A673 (cell line): ENCODE results near the gene ESRRG. TPM values are rescaled to one million over a fixed set of nuclear protein-coding genes. Genes with fewer than 3 reads are reported as not detected.

Experiments
- BruUV-seq: library from RNA; stranded (reverse); fragments of 400-500 nt; replicated peaks from 2 replicates; lab custom pipeline; 2021; lab: Mats Ljungman, UMichigan
- CTCF ChIA-PET: fragments of 300-600 bp; sonication (Branson Sonifier 250); formaldehyde crosslinking; loops from one replicate; lab custom pipeline; 2022; ENCODE audit warnings: antibody characterized with exemption; lab: Charles Lee
- POLR2A ChIA-PET: fragments of 300-600 bp; sonication (Branson Sonifier 250); formaldehyde crosslinking; loops from one replicate; lab custom pipeline; 2022; ENCODE audit warnings: antibody characterized with exemption; ENCODE audit not compliant: low non-redundant PET; lab: Charles Lee
- DNase-seq: peaks from one replicate; pipeline ENCODE4 v3.0.0-alpha.2; 2015; ENCODE audit warnings: low spot score
- H3K27ac ChIP-seq: fragments of 200-600 bp; sonication (generic); 2 replicates; pipeline ENCODE4 v1.5.1; 2016; ENCODE audit warnings: mixed run types, low read depth, mild to moderate bottlenecking, mixed read lengths, antibody characterized with exemption, low read length; ENCODE audit not compliant: poor library complexity, severe bottlenecking
- H3K27me3 ChIP-seq: fragments of 200-600 bp; sonication (generic); replicated peaks from 2 replicates; pipeline ENCODE4 v1.6.1; 2017; ENCODE audit warnings: mixed run types, low read depth, mild to moderate bottlenecking, mixed read lengths, antibody characterized with exemption, low read length; ENCODE audit not compliant: insufficient read depth, poor library complexity
- H3K36me3 ChIP-seq: fragments of 200-600 bp; sonication (generic); 2 replicates; pipeline ENCODE4 v1.6.1; 2016; ENCODE audit warnings: mixed run types, mild to moderate bottlenecking, mixed read lengths, antibody characterized with exemption, low read length; ENCODE audit not compliant: insufficient read depth, poor library complexity, severe bottlenecking
- H3K4me1 ChIP-seq: fragments of 200-600 bp; sonication (generic); 2 replicates; pipeline ENCODE4 v1.6.1; 2017; ENCODE audit warnings: mixed run types, mild to moderate bottlenecking, mixed read lengths, antibody characterized with exemption, low read length; ENCODE audit not compliant: insufficient read depth, poor library complexity, severe bottlenecking
- H3K4me3 ChIP-seq: fragments of 200-600 bp; sonication (generic); 2 replicates; pipeline ENCODE4 v1.5.1; 2016; ENCODE audit warnings: low read depth, mixed run types, mild to moderate bottlenecking, mixed read lengths, low read length; ENCODE audit not compliant: poor library complexity, severe bottlenecking
- H3K9me3 ChIP-seq: fragments of 200-600 bp; sonication (generic); 2 replicates; pipeline ENCODE4 v1.6.1; 2016; ENCODE audit warnings: mixed run types, low read depth, mild to moderate bottlenecking, mixed read lengths, antibody characterized with exemption, low read length; ENCODE audit not compliant: poor library complexity, severe bottlenecking
- CTCF ChIP-seq: fragments of 300-800, 200-600 bp; sonication (generic); conservative IDR thresholded peaks from 2 replicates; pipeline ENCODE4 v1.5.1; 2017; ENCODE audit warnings: low read depth, mild to moderate bottlenecking, antibody characterized with exemption, low read length, moderate library complexity, mixed read lengths
- EZH2 ChIP-seq: fragments of 200-600 bp; sonication (generic); IDR thresholded peaks from 2 replicates; pipeline ENCODE4 v1.6.1; 2017; ENCODE audit warnings: borderline replicate concordance, low read depth, mild to moderate bottlenecking, mixed read lengths, antibody characterized with exemption, low read length; ENCODE audit not compliant: poor library complexity, severe bottlenecking
- intact Hi-C: fragments of 100-400 bp; cut with micrococcal nuclease; formaldehyde crosslinking; loops from one replicate; pipeline ENCODE4 v1.10.0; 2022; ENCODE audit not compliant: unreplicated experiment
- total RNA-seq: library from RNA; stranded (reverse); gene quantifications from 2 replicates; pipeline ENCODE4 v1.2.3, GENCODE V29; 2021

Gene ESRRG
- total RNA-seq, 1 experiment from 2014 or later = not detected

- CTCF ChIA-PET = no interaction called here
- Histone ChIP-seq H3K36me3 (no peaks in the 10 kb centered on the region), H3K4me3 (no peak overlapping the region), H3K27me3 (peaks cover 54% of the 10 kb centered on the region), H3K27ac (no peak overlapping the region), H3K4me1 (no peaks in the 10 kb centered on the region), H3K9me3 (no peaks in the 10 kb centered on the region)
- BruUV-seq = no TSS peak
- TF ChIP-seq CTCF (0 out of 2 replicates have a peak, but pooled peaks have one; percentile 20), EZH2 (no peak)
- intact Hi-C loops = loop anchor here (10.0 kb wide), 1 partner anchor 568 kb away; no protein-coding TSS in a partner anchor
- peak; percentile 11 for DNase-seq
- POLR2A ChIA-PET = no interaction called here
Observed at GRCh38 chr1:216562383-216562782, 160.8 kb downstream of the ESRRG start.

GRCh38 chr1:216560527-216560926 lies 162.7 kb downstream of the ESRRG start:
- no peak overlapping the region for H3K27ac ChIP-seq
- no peak for DNase-seq
- no peaks in the 10 kb centered on the region for H3K4me1 ChIP-seq
- no peaks in the 10 kb centered on the region for H3K36me3 ChIP-seq
- H3K4me3 ChIP-seq = no peak overlapping the region
- ChIA-PET POLR2A (no interaction called here), CTCF (no interaction called here)
- no peaks in the 10 kb centered on the region for H3K9me3 ChIP-seq
- BruUV-seq = no TSS peak
- peaks cover 61% of the 10 kb centered on the region for H3K27me3 ChIP-seq
- intact Hi-C loops = loop anchor here (10.0 kb wide), 1 partner anchor 566 kb away; no protein-coding TSS in a partner anchor
- no peak for TF ChIP-seq CTCF
- no peak for TF ChIP-seq EZH2

GRCh38 chr1:216559359-216559758 lies 163.9 kb downstream of the ESRRG start:
- no peak overlapping the region for H3K27ac ChIP-seq
- TF ChIP-seq CTCF (no peak), EZH2 (no peak)
- DNase-seq = no peak
- no peaks in the 10 kb centered on the region for H3K9me3 ChIP-seq
- no TSS peak for BruUV-seq
- POLR2A ChIA-PET = no interaction called here
- intact Hi-C loops = no loop called here
- H3K27me3 ChIP-seq = peaks cover 52% of the 10 kb centered on the region
- no peaks in the 10 kb centered on the region for H3K4me1 ChIP-seq
- no peaks in the 10 kb centered on the region for H3K36me3 ChIP-seq
- CTCF ChIA-PET = no interaction called here
- H3K4me3 ChIP-seq = no peak overlapping the region
